Measurements from ENCODE around the gene NFKBIA. TPM values are rescaled to one million over a fixed set of nuclear protein-coding genes. Genes with fewer than 3 reads are reported as not detected.

NFKBIA gene
- total and polyA plus RNA-seq, 4 donors, result 46.9 to 204 (median 86.3) TPM

DNA sequence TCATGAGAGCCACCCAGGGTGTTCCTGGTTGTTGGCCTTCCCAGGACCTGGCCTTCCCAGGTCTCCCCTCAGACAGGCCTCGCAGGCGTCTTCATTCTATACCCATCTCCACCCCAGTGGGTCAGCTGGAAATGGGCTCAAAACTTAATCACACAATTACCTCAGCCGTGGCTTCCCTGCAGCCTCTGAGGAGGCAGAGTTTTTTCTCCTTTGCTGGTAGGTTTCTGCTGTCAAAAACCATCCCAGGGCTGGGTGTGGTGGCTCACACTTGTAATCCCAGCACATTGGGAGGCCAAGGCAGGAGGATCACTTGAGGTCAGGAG lies 13.2 kb downstream of the NFKBIA start (continued):
- TF ChIP-seq, protein P1, sequence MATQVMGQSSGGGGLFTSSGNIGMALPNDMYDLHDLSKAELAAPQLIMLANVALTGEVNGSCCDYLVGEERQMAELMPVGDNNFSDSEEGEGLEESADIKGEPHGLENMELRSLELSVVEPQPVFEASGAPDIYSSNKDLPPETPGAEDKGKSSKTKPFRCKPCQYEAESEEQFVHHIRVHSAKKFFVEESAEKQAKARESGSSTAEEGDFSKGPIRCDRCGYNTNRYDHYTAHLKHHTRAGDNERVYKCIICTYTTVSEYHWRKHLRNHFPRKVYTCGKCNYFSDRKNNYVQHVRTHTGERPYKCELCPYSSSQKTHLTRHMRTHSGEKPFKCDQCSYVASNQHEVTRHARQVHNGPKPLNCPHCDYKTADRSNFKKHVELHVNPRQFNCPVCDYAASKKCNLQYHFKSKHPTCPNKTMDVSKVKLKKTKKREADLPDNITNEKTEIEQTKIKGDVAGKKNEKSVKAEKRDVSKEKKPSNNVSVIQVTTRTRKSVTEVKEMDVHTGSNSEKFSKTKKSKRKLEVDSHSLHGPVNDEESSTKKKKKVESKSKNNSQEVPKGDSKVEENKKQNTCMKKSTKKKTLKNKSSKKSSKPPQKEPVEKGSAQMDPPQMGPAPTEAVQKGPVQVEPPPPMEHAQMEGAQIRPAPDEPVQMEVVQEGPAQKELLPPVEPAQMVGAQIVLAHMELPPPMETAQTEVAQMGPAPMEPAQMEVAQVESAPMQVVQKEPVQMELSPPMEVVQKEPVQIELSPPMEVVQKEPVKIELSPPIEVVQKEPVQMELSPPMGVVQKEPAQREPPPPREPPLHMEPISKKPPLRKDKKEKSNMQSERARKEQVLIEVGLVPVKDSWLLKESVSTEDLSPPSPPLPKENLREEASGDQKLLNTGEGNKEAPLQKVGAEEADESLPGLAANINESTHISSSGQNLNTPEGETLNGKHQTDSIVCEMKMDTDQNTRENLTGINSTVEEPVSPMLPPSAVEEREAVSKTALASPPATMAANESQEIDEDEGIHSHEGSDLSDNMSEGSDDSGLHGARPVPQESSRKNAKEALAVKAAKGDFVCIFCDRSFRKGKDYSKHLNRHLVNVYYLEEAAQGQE (IDR thresholded peaks at IDR 0.05), result no peak
- TF ChIP-seq RAD21 (IDR thresholded peaks at IDR 0.05) (no peak), JUND (IDR thresholded peaks at IDR 0.05) (no peak), HNF4G (IDR thresholded peaks at IDR 0.05) (no peak), EGR1 (IDR thresholded peaks at IDR 0.05; ENCODE audit: low read depth in 2 of 2) (no peak), YY1 (IDR thresholded peaks at IDR 0.05) (no peak)
- TF ChIP-seq, protein P2, sequence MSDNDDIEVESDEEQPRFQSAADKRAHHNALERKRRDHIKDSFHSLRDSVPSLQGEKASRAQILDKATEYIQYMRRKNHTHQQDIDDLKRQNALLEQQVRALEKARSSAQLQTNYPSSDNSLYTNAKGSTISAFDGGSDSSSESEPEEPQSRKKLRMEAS (IDR thresholded peaks at IDR 0.05), result no peak

DNA sequence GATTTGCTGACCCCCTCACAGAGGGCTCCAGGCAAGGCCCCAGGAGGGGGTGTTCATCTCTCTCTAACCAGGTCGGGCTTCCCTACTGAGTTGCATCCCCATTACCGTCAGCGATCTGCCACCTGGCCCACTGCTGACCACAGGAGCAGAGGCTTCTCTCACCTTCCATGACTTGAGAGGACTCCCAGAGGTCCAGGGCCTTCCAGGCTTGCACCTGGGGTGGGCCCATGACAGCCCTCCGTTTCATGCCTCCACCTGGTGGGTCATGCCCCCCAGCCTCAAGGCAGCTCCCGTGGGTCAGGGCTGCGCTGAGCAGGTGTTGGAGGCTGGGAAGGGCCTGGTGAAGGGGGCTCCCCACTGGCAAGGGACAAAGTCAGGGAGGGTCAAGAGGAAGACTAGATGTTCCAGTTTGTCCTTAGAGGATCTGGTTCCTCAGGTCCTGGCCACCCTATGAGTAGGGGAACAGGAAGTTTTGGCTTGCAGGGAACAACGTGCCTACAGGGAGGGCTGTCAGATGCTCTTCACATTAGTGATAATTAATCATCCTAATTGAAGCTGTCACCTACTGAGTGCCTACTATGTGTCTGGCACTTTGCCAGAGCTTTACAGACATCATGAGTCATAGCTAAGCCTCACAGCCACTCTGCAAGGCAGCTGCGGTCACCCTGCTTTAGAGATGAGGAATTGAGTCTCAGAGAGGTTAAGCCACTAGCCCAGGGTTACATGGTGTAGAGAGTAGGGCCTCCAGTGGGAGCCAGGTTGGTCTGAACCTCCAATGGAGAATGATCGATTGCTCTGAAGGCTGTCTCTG lies 13.8 kb downstream of the NFKBIA start:
- 90% methylated on average over 9 of the region's 9 CpGs for WGBS
- Histone ChIP-seq H3K4me3 (ENCODE audit: low read depth in 1 of 3, low read length in 3 of 3) (no peak overlapping the region), H3K36me3 (ENCODE audit: control insufficient read depth in 4 of 4, insufficient read depth in 3 of 4, low read depth in 1 of 4, low read length in 3 of 4) (no peaks in the 10 kb centered on the region), H3K9ac (ENCODE audit: low read depth in 1 of 2, low read length in 2 of 2) (no peak overlapping the region), H3K27me3 (ENCODE audit: control insufficient read depth in 4 of 4, insufficient read depth in 4 of 4, low read length in 3 of 4) (no peaks in the 10 kb centered on the region), H3K4me1 (ENCODE audit: control insufficient read depth in 4 of 4, insufficient read depth in 4 of 4, low read length in 3 of 4) (peaks cover 0 to under 1% (median under 1%) of the 10 kb centered on the region in 4 donors), H3K9me3 (ENCODE audit: control insufficient read depth in 4 of 4, low read length in 3 of 4) (no peaks in the 10 kb centered on the region), H3K27ac (ENCODE audit: low read depth in 1 of 2, low read length in 2 of 2) (no peak overlapping the region)
- DNase-seq (ENCODE audit: low spot score), result no peak
- no peak for TF ChIP-seq HNF4A (conservative IDR thresholded peaks at IDR 0.05)

DNA sequence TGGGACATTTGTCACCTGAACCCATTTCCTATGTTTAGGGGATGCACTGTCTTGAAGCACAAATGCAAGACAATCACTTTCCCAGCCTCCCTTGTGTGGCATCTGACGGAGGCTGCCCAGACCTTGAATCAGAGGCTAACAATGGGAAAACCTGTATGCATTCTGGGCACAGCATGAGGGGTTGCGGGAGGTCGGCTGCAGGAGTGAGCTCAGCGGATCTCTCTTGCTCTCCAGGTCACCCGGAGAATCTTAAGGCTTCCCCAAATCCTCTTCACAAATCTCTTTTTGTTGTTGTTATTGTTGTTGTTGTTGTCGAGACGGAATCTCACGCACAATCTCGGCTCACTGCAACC lies 15.3 kb downstream of the NFKBIA start:
- 97% methylated on average over 9 of the region's 9 CpGs for WGBS
- no peaks in the 10 kb centered on the region for H3K27me3 ChIP-seq (ENCODE audit: control insufficient read depth in 4 of 4, insufficient read depth in 4 of 4, low read length in 3 of 4)
- TF ChIP-seq JUND (IDR thresholded peaks at IDR 0.05) (no peak), NR2F2 (IDR thresholded peaks at IDR 0.05) (no peak), YY1 (IDR thresholded peaks at IDR 0.05) (no peak), FOXA2 (IDR thresholded peaks at IDR 0.05) (no peak), FOXA1 (IDR thresholded peaks at IDR 0.05) (no peak), HNF4G (IDR thresholded peaks at IDR 0.05) (no peak), SP1 (IDR thresholded peaks at IDR 0.05) (no peak), EGR1 (IDR thresholded peaks at IDR 0.05; ENCODE audit: low read depth in 2 of 2) (no peak)
- TF ChIP-seq, protein P1 (IDR thresholded peaks at IDR 0.05), result no peak
- TF ChIP-seq, protein P2 (IDR thresholded peaks at IDR 0.05), result no peak
- H3K4me1 ChIP-seq (ENCODE audit: control insufficient read depth in 4 of 4, insufficient read depth in 4 of 4, low read length in 3 of 4), result peaks cover 0 to 8% (median 7%) of the 10 kb centered on the region in 4 donors
- no peak overlapping the region for H3K27ac ChIP-seq (ENCODE audit: low read depth in 1 of 2, low read length in 2 of 2)
- no peaks in the 10 kb centered on the region for H3K36me3 ChIP-seq (ENCODE audit: control insufficient read depth in 4 of 4, insufficient read depth in 3 of 4, low read depth in 1 of 4, low read length in 3 of 4)
- no peak for DNase-seq (ENCODE audit: low spot score)
- H3K9me3 ChIP-seq (ENCODE audit: control insufficient read depth in 4 of 4, low read length in 3 of 4), result no peaks in the 10 kb centered on the region
- no peak overlapping the region for H3K4me3 ChIP-seq (ENCODE audit: low read depth in 1 of 3, low read length in 3 of 3)
- no peak overlapping the region for H3K9ac ChIP-seq (ENCODE audit: low read depth in 1 of 2, low read length in 2 of 2)

All from liver (tissue), 9 donors.